GM21528 (cell line): Measurements from ENCODE around the gene MC2R.
"Not testable (repeated sequence)": the region's sequence is repeated elsewhere in the genome, so short reads cannot be mapped to it uniquely, and the experiment has no call there.

Experiments used
- ATAC-seq: cut with Tn5 transposase; IDR thresholded peaks from one replicate; pipeline ENCODE4 v1.9.1; 2021; ENCODE audit warnings: mild to moderate bottlenecking, moderate library complexity; ENCODE audit not compliant: unreplicated experiment, low FRiP score

The MC2R gene

DNA sequence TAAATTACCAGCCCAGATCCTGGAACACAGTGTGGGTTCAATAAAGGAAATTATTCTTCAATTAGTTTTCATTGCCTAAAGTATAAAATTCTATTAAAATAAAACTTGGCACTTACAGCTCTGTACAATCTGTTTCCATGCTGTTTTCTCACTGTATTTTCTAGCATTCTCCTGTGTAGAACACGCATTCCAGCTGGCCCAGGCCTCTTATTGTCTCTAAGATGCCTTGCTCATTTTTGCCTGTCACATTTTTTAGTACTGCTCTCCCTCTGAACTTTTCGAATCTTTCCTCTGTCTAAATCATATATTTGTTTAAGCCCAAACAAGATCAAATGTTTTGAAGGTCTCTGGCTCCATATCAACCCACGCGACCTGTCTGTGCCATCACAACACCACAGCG is 20.8 kb downstream of the MC2R start:
- ATAC-seq, result no peak

- peak; percentile 98 for ATAC-seq
Observed at GRCh38 chr18:13893418-13893760, 21.9 kb downstream of the MC2R start.

- ATAC-seq, result no peak
Observed at GRCh38 chr18:13892098-13892497, 23.2 kb downstream of the MC2R start.

- no peak for ATAC-seq
Observed at GRCh38 chr18:13890761-13891361, 24.5 kb downstream of the MC2R start.

DNA sequence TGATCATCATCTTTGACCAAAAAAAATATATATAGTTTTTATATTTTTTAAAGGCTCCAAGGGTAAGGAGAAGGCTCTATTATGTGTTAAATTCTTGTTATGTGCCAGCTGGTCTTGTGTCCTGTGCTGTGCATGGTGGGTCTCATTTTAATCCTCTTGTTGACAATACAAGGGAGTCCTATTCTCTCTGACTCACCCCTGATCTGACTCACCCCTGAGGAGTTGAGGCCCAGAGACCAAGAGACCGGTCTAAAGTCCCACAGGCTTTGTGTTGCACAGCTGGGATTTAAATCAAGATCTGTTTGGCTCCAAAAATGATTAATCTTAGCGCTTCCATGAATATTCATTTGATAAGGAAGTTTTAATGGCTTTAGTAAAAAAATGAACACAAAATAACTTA is 25.7 kb downstream of the MC2R start:
- no peak for ATAC-seq

DNA sequence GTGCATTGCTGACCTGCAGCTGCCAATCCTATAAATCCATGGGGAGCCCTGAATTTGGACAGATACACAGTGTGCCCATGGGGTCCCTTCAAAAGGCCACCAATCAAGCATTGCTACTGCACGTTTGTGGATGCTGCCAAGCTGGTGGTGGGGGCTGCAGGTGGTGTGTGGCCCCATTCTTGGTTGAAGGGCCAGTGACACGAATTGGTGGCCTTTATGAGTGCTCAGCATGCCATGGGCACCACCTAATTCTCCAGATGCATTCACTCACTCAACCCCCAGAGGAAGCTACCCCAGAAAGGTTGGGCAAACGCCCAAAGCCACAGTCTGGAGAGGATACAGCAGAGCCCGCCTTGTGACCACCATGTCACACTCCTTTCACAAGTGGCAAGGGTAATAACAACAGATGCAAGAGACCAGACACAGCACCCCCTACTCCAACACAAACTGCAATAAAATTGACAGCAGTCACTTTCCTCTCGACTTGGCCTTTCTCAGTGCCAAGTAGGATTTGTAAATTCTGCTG is 27.1 kb downstream of the MC2R start:
- ATAC-seq, result no peak

- ATAC-seq, result no peak
Observed at GRCh38 chr18:13885009-13885408, 30.3 kb downstream of the MC2R start.

DNA sequence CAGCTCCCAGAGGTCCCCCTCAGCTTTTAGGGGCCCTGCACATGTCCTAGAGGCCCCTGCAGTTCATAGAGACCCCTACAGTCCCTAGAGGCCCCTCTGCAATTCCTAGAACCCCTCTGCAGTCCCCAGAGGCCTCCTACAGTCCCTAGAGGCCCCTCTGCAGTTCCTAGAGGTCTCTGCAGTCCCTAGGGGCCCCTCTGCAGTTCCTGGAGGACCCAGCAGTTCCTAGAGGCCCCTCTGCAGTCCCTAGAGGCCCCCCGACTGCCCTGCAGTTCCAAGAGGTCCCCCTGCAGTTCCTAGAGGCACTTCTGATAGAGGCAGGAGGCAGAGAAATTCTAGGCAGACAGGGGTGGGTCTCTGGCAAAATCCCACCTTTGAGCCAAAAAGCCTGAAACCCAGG is 35.4 kb downstream of the MC2R start:
- no peak for ATAC-seq

- ATAC-seq, result no peak
Observed at GRCh38 chr18:13879492-13879891, 35.8 kb downstream of the MC2R start.

- ATAC-seq, result no peak
Observed at GRCh38 chr18:13878857-13879256, 36.5 kb downstream of the MC2R start.

DNA sequence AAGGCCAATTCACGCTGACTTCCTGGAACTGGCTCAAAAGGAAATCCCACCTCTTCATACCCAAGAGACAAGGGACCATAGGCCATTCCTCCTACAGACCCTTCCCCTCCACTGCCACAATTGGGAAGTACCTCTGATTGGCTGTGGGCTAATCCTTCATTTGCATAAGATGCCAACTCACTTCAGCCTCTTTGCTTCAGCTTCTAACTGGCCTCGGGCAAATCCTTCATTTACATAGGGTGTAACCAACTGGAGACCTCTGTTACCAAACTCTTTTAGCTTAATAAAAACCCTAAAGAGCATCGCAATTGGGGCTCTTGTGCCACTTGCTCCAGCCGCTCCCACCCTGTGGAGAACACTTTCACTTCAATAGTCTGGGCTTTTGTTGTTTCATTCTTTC is 38.2 kb downstream of the MC2R start:
- no peak for ATAC-seq

GRCh38 chr18:13874558-13874957 is 40.8 kb downstream of the MC2R start:
- no peak for ATAC-seq

DNA sequence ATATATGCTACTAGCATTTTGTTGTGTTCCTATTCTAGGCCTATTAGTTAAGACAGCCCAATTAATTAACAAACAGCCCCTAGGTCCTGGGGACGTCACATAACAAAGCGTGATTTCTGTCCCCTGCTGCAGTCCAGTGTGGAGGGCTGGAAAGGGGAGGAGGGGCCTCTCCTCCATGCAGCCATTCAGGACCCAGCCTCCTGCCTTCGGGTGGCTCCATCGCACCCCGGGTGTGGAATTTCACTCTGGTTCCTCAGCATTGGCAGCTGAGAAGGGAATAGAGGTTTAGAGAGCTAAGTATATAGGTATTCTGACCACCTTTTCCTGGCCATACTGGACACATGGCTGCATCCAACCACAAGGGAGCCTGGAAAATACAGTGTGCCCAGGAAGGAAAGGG is 42.4 kb downstream of the MC2R start:
- no peak for ATAC-seq

- ATAC-seq, result no peak
Observed at GRCh38 chr18:13872373-13872772, 43.0 kb downstream of the MC2R start.

DNA sequence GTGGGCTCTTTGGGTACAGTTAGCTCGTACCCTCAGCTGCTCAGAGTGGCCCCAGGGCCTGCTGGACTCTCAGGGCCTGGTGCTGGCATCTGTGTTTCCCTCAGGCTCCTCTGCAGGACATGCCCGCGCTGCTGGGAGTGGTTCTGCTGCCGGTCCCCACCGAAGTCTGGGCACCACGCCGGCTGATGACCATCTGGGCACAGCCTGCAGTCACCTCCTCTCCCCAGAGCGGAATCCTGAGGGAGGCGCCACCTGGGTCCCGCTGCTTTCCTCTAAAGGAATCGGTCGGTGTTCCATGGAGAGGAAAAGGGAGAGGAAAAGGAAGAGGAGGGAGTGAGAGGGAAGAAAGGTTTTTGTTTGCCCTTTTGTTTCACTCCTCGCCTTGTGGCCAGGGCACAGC is 43.6 kb downstream of the MC2R start:
- no peak for ATAC-seq

- ATAC-seq, result no peak
Observed at GRCh38 chr18:13868501-13869271, 46.6 kb downstream of the MC2R start.

- ATAC-seq, result not testable (repeated sequence)
Observed at GRCh38 chr18:13862898-13863297, 52.4 kb downstream of the MC2R start.

- ATAC-seq, result no peak
Observed at GRCh38 chr18:13849791-13850190, 65.5 kb downstream of the MC2R start.

DNA sequence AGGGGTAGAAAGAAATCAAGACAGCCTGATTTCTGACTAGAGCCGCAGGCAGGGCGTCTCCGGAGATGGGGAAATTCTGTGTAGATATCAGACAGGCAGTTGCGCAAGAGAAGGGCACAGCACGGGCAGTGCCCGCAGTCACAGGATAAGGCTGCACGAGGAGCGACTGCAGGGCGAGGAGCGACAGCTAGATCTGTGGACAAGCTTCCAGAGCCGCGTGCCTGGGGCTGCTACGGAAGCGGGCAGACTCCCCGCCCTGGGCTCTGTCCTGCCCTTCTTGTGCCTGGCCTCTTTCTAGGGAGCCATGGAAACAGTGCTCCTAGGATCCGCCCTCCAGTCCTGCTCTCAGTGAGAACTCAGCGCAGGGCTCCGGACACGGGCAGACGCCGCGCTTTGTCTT is 78.8 kb downstream of the MC2R start:
- ATAC-seq, result no peak

DNA sequence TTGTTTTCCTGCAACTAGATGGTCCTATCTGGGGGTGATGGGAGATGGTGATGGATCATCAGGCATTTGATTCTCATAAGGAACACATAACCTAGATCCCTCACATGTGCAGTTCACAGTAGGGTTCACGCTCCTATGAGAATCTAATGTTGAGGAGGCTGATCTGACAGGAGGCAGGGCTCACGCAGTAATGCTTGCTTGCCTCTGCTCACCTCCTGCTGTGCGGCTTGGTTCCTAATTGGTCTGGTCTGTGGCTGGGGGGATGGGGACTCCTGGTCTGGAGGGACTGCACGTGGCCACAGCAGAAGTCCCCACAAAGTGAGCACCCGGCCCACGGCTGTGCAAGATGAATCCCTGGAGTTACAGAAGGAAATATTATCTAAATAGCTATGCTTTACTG is 80.1 kb downstream of the MC2R start:
- no peak for ATAC-seq

GRCh38 chr18:13834496-13835015 is 80.8 kb downstream of the MC2R start:
- ATAC-seq, result no peak
